GM23248 (cell line): ENCODE measurements around the gene INPP5A.

Experiments
- EZH2 ChIP-seq: fragments of 200-600 bp; sonication (generic); IDR thresholded peaks from 2 replicates; pipeline ENCODE4 v1.6.1; 2018; ENCODE audit warnings: antibody characterized with exemption, mild to moderate bottlenecking; ENCODE audit not compliant: insufficient read depth, poor library complexity, severe bottlenecking
- EZH2phosphoT487 ChIP-seq: fragments of 200-600 bp; sonication (generic); IDR thresholded peaks from 2 replicates; pipeline ENCODE4 v1.6.1; 2018; ENCODE audit warnings: antibody characterized with exemption, moderate library complexity, mild to moderate bottlenecking, low read depth; ENCODE audit not compliant: insufficient read depth

DNA sequence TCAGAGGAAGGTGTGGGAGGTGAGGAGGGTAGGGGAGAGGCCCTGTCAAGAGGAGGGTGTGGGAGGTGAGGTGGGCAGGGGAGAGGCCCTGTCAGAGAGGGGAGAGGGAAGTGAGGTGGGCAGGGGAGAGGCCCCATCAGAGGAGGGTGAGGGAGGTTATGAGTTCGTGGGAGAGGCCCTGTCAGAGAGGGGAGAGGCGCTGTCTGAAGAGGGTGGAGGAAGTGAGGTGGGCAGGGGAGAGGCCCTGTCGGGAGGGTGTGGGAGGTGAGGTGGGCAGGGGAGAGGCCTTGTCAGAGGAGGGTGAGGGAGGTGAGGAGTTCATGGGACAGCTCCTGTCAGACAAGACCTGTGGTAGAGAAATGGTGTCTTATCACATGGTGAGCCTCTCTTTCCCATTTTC is 74.4 kb downstream of the INPP5A start:
- TF ChIP-seq EZH2phosphoT487 (no peak), EZH2 (no peak)
